AG04450 (cell line): ENCODE data around the gene CD79A. TPM values are rescaled to one million over a fixed set of nuclear protein-coding genes. Genes with fewer than 3 reads are reported as not detected.

Experiments used
- CTCF ChIA-PET: fragments of 300-600, 350-600 bp; formaldehyde crosslinking; extraction: SDS; loops from one replicate; lab custom pipeline; 2022; ENCODE audit warnings: antibody characterized with exemption, inconsistent platforms; lab: Charles Lee
- POLR2A ChIA-PET: fragments of 350-600 bp; formaldehyde crosslinking; extraction: SDS; loops from one replicate; lab custom pipeline; 2021; ENCODE audit warnings: antibody characterized with exemption, inconsistent platforms; lab: Yijun Ruan, JAX
- DNase-seq: peaks from one replicate; pipeline ENCODE4 v3.0.0-alpha.2; 2011; ENCODE audit warnings: low read depth, low spot score
- H3K27ac ChIP-seq: one replicate; pipeline ENCODE4 v1.5.1; 2012; ENCODE audit warnings: low read depth, low read length, control low read depth
- H3K27me3 ChIP-seq: one replicate; pipeline ENCODE4 v1.6.0; 2012; ENCODE audit warnings: low read length; ENCODE audit not compliant: control insufficient read depth, insufficient read depth
- H3K4me3 ChIP-seq: 2 replicates; pipeline ENCODE4 v1.5.1; 2011; ENCODE audit warnings: mild to moderate bottlenecking, low read depth, low read length, control low read depth
- H3K9me3 ChIP-seq: 2 replicates; pipeline ENCODE4 v1.5.1; 2012; ENCODE audit warnings: low read length; ENCODE audit not compliant: control insufficient read depth, insufficient read depth
- CTCF ChIP-seq: IDR thresholded peaks from 2 replicates; pipeline ENCODE4 v1.5.1; 2011; ENCODE audit warnings: low read depth, low read length, control low read depth, inconsistent platforms
- polyA plus RNA-seq: library from polyadenylated mRNA; depleted of rRNA; stranded (reverse); fragments of >200 nt; gene quantifications from 2 replicates; pipeline ENCODE4 v1.2.3, GENCODE V29; 2011

CD79A gene
- polyA plus RNA-seq, 1 experiment: 0.20 TPM

DNA sequence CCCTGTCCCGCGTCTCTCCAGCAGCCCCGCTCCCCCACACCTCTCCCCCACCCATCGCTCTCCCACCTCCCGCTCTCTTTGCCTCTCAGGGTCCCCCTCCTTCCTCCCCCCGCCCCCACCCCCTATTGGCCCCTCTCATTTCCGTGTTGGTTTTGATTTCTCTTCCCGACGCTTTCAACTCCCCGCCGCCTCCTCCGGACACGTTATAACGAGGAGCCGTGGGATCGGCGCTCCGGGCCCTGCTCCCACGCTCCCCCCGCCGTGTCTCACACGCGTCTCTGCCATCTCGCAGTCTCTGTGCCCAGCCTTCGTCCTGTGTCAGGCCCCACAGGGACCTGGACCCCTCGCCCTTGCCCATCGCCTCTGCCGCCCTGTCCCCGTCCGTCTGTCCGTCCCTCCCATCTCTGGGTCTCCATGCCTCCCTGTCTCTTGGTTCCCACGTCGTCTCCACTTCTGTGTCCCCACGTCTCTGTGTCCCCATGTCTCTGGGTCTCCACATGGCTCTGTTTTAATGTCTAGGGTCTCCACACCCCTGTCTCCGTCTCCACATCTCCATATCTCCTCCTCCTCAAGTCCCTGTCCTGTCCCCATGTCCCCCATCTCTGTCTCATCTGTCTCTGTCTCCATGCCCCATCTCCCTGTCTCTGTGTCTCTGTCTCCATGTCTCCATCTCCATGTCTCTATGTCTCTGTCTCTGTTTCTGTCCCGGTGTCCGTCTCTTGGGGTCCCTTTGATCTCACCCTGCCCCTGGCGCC, 38.1 kb downstream of the CD79A start:
- Histone ChIP-seq H3K9me3 (no peaks in the 10 kb centered on the region; the same call in none of the 2 replicates), H3K27me3 (peaks cover 72% of the 10 kb centered on the region), H3K27ac (no peak overlapping the region), H3K4me3 (no peak overlapping the region)
- TF ChIP-seq CTCF: no peak
- no peak for DNase-seq
- POLR2A ChIA-PET: no interaction called here
- CTCF ChIA-PET: no interaction called here

DNA sequence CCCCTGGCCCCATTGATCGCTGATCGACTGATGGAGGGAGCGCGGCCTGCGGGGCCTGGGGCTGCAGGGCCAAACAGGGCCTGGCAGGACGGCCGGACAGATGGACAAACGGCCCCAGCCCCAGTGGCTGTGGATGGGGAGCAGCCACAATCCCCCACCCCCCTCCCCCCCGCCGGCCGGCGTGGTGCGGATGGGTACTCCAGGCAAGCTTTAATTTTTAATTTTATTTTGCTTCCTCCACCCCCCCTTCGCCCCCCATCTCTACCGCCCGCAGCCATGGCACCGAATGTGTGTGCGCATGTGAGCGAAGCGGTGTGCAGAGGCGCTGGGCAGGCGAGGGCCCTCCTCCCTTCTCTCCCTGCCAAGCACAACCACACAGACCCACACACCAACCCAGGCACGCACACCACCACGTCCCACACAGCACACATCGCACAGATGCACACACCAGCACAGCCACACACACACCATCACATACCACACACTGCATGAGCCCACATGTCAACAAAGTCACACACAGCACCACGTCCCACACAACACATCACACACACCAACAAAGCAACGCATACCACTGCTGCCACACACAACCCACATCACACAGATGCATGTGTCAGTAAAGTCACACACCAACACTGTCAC, 38.8 kb downstream of the CD79A start:
- Histone ChIP-seq H3K9me3 (peaks cover 3% of the 10 kb centered on the region), H3K27me3 (peaks cover 77% of the 10 kb centered on the region), H3K4me3 (no peak overlapping the region), H3K27ac (no peak overlapping the region)
- ChIA-PET CTCF (no interaction called here), POLR2A (no interaction called here)
- DNase-seq: no peak
- TF ChIP-seq CTCF: no peak

DNA sequence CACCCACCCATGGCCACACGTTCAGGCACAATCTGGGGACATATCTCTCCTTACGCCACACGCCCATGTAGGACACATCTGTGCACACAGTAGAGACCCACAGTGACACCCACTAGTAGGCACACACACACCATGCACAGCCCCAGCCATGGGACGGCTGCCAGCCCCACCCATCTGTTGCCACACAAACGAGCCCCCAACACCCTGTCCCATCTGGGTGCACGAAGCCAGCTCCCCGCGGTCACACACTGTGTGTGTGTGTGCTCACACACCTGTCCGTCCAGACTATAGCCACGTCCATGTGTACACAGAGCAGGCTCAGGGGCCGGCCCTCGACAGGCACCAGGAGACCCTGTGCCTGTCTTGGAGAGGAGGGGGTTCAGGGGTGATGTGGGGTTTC, 40.6 kb downstream of the CD79A start:
- no peak for TF ChIP-seq CTCF
- DNase-seq: no peak
- ChIA-PET POLR2A (no interaction called here), CTCF (no interaction called here)
- Histone ChIP-seq H3K4me3 (no peak overlapping the region), H3K9me3 (peaks cover 5% of the 10 kb centered on the region), H3K27ac (no peak overlapping the region), H3K27me3 (peaks cover 78% of the 10 kb centered on the region)

DNA sequence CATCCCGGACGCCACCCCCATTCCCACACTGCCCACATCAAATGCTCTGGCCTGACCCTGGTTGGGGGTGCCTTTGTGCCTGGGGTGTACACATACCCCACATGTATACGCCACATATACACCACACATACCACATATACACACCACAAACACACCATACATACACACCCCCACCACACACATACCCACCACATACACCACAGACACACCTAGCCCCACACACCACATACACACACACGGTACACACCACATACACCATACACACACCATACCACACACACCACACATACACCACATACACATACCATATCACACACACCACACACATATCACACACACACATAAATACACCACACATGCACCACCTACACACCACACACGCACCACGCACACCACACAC, 41.0 kb downstream of the CD79A start:
- H3K9me3 ChIP-seq: peaks cover 5% of the 10 kb centered on the region
- TF ChIP-seq CTCF: no peak
- POLR2A ChIA-PET: no interaction called here
- H3K4me3 ChIP-seq: no peak overlapping the region
- H3K27me3 ChIP-seq: peaks cover 79% of the 10 kb centered on the region
- no peak for DNase-seq
- CTCF ChIA-PET: no interaction called here
- H3K27ac ChIP-seq: no peak overlapping the region

GRCh38 chr19:41918653-41919244, 41.7 kb downstream of the CD79A start:
- H3K9me3 ChIP-seq: peaks cover 5% of the 10 kb centered on the region
- CTCF ChIA-PET: no interaction called here
- H3K4me3 ChIP-seq: no peak overlapping the region
- DNase-seq: no peak
- H3K27ac ChIP-seq: no peak overlapping the region
- TF ChIP-seq CTCF: no peak
- POLR2A ChIA-PET: interaction anchor here (0.9 kb wide), 1 partner anchor 10 kb away, joined by 3 read pairs; no protein-coding TSS in a partner anchor
- peaks cover 77% of the 10 kb centered on the region for H3K27me3 ChIP-seq
